GM19467 (cell line): Measurements from ENCODE around the gene TNIK.

Experiments
- ATAC-seq: cut with Tn5 transposase; IDR thresholded peaks from one replicate; pipeline ENCODE4 v1.9.1; 2021; ENCODE audit warnings: mild to moderate bottlenecking, moderate library complexity; ENCODE audit not compliant: unreplicated experiment

The TNIK gene

DNA sequence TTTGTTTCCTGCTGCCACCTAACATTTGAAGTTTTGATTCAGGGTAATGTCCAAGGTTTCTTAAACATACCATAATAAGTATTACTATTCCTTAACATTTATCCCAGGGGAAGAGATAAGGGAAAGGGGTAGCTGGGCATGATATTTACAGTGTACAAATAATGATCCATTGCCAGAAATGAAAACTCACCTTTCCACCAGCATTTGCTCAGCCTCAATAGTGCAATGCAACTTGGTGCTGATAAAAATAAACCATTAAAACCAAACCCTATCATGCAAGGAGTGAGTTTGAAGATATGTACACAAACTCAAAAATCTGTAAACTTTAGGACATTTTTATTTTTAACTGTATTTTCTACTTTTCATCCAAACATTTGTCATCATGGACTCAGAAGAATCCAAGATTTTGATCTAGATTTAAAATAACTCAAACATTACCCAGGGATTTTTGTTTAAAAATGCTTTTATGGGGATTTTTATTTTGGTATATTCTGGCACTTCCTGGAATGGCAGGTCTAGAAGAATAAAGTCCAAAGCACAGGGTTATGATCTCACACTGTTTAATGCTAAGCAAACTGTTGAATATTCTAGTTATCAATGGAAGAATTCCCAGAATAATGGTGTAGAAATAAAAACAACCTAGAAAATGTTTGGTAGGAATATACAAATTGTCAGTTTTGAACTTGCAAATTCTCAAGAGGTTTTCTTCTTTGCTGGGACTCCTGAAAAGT lies 401.2 kb downstream of the TNIK start:
- ATAC-seq = no peak

DNA sequence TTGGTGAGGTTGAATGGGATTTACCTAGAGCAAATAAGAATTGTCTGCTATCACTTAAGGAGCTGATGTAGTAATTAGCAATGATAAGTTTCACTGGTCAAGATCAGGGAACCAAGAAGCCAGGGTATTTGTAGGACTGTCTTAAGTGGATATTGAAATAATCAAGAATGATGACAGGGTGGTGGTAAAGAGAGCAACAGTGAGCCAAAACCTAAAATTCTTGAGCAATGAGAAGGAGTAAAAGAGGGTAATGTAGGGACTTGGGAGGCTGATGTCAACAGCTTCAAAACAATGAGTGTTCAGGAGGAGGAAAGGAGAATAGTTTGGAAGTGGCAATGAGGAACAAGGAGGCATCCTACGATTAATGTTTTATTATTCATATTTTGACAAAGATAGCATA lies 402.1 kb downstream of the TNIK start:
- ATAC-seq = no peak

- no peak for ATAC-seq
These were observed 403.1 kb downstream of the TNIK start for GRCh38 chr3:171057072-171057471.

DNA sequence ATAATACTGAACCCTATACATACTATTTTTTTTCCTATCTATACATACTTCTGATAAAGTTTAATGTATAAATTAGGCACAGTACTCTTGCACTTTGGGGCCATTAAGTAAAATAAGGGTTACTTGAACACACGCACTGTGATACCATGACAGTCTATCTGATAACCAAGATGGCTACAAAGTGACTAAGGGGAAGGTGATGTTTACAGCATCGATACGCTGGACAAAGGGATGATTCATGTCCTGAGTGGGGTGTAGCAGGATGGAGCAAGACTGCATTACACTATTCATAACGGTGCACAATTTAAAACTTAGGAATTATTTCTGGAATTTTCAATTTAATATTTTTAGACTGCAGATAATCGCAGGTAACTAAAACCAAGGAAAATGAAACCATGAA lies 403.7 kb downstream of the TNIK start:
- ATAC-seq = no peak

GRCh38 chr3:171055336-171056178 lies 404.6 kb downstream of the TNIK start:
- ATAC-seq = no peak

DNA sequence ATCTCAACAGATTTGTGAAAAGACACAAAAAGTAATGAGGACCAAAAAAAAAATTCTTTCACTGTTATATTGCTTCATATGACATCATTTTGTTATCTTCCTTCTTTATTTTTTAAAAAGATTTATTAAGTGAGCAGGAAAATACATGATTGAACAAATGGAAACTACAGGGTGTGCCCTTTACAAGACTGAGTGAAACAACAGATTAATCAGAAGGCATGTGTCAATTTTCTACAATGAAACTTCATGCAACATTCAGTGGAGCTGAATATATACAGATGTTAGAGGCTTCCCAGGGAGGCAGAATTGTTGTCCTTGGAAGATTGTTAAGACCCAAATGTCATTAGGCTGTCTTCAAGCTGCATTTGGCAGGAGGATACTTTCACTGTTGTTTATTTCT lies 405.3 kb downstream of the TNIK start:
- no peak for ATAC-seq

DNA sequence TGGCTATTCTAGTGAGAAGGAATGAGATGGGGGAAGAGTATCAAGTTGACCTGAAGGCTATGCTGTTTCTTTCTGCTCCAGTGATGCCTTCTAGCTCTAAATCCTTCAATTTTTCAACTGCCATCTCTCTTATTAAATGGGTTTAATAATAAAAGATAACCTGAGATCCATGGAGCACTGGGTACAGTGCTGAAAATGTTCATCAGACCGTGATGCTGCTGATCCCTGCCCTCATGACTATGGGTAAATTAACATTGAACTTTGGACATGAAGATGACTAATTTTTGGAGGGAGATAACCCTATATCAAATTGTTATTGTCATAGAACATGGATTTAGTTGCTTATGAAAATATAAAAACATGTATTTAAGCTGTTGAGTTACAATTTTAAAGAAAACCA lies 406.0 kb downstream of the TNIK start:
- ATAC-seq = no peak

GRCh38 chr3:171049861-171050444 lies 410.3 kb downstream of the TNIK start:
- peak; percentile 80 for ATAC-seq

- ATAC-seq = no peak
These were observed 413.4 kb downstream of the TNIK start for GRCh38 chr3:171046760-171047159.

DNA sequence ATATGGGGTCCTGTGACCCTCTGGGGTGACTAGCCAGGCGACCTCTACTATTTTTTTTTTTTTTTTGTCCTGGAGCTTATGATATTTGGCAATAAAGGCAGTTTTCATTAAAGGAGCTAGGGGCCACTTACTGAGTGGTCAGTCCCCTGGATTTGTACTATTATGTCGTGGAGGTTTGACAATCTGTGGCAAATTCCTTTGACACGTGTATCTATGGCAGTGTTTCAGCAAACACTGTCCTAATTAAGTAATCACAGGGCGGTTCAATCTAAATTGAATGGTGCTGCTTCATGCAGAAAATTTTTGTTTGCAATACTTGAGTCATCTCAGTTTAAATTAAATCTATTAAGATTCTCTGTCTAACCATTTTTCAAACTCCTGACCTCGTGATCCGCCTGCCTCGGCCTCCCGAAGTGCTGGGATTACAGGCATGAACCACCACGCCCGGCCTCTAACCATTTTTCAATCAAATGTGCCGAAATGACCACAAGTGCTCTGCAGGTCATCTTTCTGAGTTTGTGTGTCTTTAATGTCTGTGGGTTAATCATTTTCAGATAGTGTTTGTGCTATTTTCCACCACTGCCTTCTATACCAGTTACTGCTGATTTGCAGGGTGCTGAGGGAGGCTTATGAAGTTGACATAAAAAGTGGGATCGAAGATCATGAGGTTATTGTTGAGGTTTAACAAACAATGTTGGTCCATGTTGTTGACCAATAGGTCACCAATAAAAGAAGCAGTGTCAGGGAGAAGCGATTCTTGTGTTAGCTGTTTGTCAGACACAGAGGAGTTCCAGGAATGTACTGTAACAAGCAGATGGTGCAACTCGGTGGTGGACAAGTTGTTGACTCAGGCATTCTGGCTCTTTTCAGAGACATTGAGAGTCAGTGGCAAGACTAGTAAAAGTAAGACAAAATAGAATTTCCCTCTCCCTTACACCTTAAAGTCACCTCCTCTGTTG lies 415.1 kb downstream of the TNIK start:
- no peak for ATAC-seq

GRCh38 chr3:171044384-171044783 lies 415.8 kb downstream of the TNIK start:
- no peak for ATAC-seq

DNA sequence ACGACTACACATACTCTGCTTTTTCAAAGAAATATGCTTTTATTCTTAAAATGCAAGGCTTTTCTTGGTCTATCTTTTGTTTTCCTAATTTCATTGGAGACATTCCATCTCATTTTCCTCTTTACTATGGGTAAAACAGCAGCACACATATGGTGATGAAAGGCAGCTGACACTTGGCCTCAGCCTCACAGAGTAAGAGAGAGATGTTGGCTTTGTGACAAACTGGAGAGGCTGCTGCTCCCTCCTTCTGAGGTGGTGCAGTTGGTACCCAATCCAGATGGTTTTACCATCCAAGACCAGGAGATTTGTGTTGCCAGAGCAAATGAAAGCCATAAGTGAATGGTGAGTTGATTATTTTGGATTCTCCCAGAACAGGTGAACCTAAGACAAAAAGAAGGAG lies 420.5 kb downstream of the TNIK start:
- ATAC-seq = no peak

DNA sequence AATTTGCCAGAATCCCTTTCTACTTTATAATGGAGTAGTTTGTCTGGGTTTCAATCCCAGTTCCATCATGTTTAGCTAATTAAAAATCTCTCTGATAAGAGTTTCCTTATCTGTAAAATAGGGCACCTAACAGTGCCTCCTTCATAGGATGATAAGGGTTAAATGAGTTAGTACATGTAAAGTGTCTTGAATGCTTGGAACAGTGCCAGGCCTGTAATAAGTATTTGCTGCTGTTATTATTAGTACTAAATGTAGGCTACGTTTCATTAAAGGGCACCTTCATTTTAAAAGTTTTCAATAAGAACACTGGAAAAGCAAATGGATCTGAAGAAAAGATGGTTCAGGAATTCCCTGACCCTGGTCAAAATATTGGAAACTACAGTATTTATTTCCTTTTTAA lies 421.9 kb downstream of the TNIK start:
- no peak for ATAC-seq

- no peak for ATAC-seq
These were observed 431.4 kb downstream of the TNIK start for GRCh38 chr3:171028779-171029232.

DNA sequence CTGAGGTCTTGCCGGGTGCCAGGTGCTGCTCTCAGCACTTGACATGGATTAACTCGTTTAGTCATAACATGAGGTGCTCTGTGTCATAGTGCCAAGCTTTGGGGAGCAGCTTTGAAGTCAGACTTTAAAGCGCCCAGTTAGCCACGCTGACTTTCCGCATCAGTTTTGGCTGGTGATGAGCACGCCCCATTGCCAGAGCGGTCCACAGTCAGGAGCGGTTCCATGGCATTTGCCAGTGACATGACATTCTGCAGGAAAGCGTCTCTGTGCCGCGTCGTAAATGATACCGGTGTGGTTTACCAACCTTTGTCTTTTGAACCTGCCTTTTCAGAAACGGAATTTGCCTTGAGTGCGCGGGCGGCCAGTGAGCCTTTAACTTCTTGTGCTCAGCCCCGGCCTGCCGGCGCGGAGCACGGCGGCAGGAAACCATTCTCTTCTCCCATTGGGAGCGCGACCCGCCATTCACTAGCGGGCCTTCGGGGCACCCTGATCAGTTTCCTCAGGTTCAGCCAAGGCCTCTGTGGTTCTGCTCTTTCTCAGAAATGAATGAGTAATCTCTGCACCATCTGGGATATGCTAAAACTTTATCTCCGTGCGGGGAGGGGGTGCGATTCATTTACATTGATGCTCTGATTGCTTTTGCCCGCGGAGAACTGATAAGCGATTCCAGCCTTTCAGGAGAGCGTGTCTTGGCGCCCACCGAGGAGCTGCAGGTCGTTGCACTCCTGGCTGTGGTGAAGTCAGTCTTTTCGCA lies 432.0 kb downstream of the TNIK start:
- peak; percentile 71 for ATAC-seq

GRCh38 chr3:171026597-171027293 lies 433.5 kb downstream of the TNIK start, which contains the start of gene SLC2A2:
Gene SLC2A2 (minus strand): TSS chr3:171026720. CDS start chr3:171026670, 50 bp downstream.
- ATAC-seq = no peak

GRCh38 chr3:171023566-171023965 lies 436.6 kb downstream of the TNIK start:
- no peak for ATAC-seq

GRCh38 chr3:171021377-171021776 lies 438.8 kb downstream of the TNIK start:
- ATAC-seq = no peak
